Left colon (tissue), 2 donors: Measurements from ENCODE around the gene TUBB. TPM values are rescaled to one million over a fixed set of nuclear protein-coding genes. Genes with fewer than 3 reads are reported as not detected.

Experiments
- ATAC-seq: fragments of 200-7000 bp; cut with Tn5 transposase; one replicate; pipeline ENCODE4 v1.9.1; 2020; ENCODE audit warnings: mild to moderate bottlenecking, moderate library complexity
- DNase-seq, 2 donors: peaks; one replicate each; pipeline ENCODE4 v3.0.0-alpha.2; 2020
- intact Hi-C, 2 donors: fragments of 100-400 bp; cut with DNase I in 1 of 2; cut with micrococcal nuclease in 1 of 2; formaldehyde crosslinking; loops; one replicate each; pipeline versions ENCODE4 v1.11.2 to v1.14.0; 2022; cut with DNase I, micrococcal nuclease
- long read RNA-seq: library from polyadenylated mRNA; unstranded; transcript quantifications from one replicate; pipeline ENCODE4 v2.0.0, GENCODE V29; 2021
- total RNA-seq, 2 donors: library from RNA; stranded (reverse); fragmentation: NEBNext Ultra II Directional; extraction: Animal tissue kit (Norgen Biotek cat#: 25700); gene quantifications; one replicate each; pipeline ENCODE4 v1.2.1, GENCODE V29; 2021
- donor health status: DM: no; HTN: no; CAD: no.
- donor health status: DM: yes; HTN: yes; CAD: no.

The TUBB gene
- 100 to 1,000 TPM; 149 to 195 TPM for total RNA-seq
- long read RNA-seq, transcript TUBB-205 (4 exons, 2,670 nt) = major isoform, 434 of 591 reads
- long read RNA-seq, partial matches to known transcripts = 154 of 591 reads
- long read RNA-seq, other reads (novel, unspliced or antisense) = 3 of 591 reads

GRCh38 chr6:30719791-30720737 is at the start of gene TUBB:
Gene TUBB (plus strand): TSS chr6:30720352. CDS start chr6:30720507, 155 bp downstream.
- DNase-seq = peak; percentile 97 to 98
- peak; percentile 71 for ATAC-seq
- intact Hi-C loops = loop anchor here in 1 of 2 donors (5.0 kb wide), 1 partner anchor 43 kb away; no protein-coding TSS in a partner anchor

GRCh38 chr6:30670760-30671527 is 49.2 kb upstream of the TUBB start:
- ATAC-seq = no peak
- no peak for DNase-seq
- intact Hi-C loops = loop anchor here in 1 of 2 donors (10.0 kb wide), 1 partner anchor 214 kb away; the partner anchor contains the start of gene DDR1

DNA sequence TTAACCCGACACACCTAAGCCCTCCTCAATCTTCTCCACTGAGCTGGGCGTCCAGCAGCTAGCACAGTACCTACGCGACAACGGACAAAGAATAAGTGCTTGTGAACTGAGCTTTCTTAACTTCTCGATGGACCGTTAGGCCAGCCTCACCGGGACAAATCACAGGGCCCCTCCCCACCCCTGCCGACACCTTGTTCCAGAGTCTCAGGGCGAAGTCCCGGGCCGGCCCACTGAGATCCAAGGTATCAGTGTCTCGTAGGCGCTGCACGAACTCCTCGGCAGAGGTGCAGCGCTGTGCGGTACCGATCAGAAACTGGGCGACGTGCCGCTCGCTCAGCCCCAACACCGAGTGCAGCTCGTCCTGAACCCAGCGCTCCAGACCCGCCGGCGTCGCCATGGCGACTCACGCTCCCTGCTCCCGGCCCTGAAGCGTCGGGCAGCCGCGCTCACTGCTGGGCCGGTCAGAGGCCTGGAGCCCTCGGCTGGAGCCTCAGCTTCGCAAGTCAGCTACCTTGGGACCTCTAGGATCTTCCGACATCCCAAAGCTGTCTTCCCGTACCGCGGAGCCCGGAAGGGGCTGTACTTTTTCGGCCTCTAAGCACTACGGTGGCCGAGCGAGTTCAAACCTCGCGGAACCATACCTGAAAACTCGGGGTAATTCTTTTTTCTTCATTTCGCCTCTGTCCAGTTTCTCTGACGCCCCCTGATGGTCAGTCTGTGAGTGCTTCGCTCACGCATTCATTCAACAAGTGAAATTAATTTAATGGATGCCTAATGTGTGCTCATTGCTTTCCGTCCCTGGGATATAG is 47.5 kb upstream of the TUBB start, which contains the start of gene DHX16:
DHX16 (minus strand) TSS at position 562 of the 809 bp plus-strand sequence; CDS start at position 397, 165 bp downstream.
- intact Hi-C loops = loop anchor here in 1 of 2 donors (10.0 kb wide), 1 partner anchor 212 kb away; the partner anchor contains the start of gene DDR1
- ATAC-seq (peak; percentile 89), DNase-seq (peak; percentile 96 to 97)

GRCh38 chr6:30676660-30677285 is 43.4 kb upstream of the TUBB start:
- no peak for DNase-seq
- intact Hi-C loops = loop anchor here (5.0 to 10.0 kb wide), 3 partner anchors 46 to 208 kb away; partner anchors contain the start of genes DDR1 (in 1 of the 2), FLOT1 (in 1 of the 2), IER3 (in 1 of the 2) and TUBB (in 1 of the 2)
- no peak for ATAC-seq

DNA sequence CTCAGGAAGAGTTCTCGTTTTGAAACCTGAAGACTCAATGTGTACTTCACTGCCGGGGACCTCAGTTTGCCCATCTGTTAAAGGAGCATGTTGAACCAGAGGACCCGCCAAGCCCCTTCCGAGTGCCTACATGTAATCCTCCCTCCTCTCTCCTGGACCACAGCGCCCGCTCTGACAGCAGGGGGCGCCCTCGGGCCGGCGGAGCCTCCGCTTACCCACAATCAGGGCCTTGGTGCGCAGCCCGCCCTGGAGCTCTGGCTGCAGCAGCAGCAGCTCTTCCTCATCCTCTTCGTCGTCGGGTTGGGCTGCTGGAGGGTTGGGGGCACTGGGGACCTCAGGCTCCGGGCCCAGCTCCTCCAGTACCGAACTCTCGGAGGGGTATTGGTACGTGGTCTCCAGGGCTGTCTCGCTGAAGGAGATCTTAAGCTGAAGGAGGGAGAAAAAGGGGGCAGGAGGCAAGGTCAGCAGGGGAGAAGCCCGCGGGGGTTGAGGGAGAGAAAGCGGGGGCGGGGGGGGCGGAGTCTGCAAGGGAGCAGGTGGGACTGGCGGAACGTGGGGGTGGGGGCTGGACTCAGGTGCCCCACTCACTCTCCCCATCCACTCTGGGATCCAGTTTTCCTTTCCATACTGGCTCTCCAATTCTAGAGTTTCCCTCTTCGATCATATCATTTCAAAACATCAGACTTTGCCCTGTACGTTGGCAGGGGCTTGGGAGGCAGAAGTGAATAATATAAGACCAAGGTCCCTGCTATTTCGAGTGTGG is 41.0 kb upstream of the TUBB start:
- intact Hi-C loops = loop anchor here (2.0 to 10.0 kb wide), 4 partner anchors 43 to 206 kb away; partner anchors contain the start of genes DDR1 (in 1 of the 2), FLOT1 (in 1 of the 2), IER3 (in 1 of the 2) and TUBB (in 1 of the 2)
- DNase-seq = peak; percentile 83 to 89
- ATAC-seq = peak; percentile 88

- intact Hi-C loops = loop anchor here (2.0 to 10.0 kb wide), 4 partner anchors 42 to 205 kb away; partner anchors contain the start of genes DDR1 (in 1 of the 2), FLOT1 (in 1 of the 2), IER3 (in 1 of the 2) and TUBB (in 1 of the 2)
- no peak for DNase-seq
- ATAC-seq = no peak
These were observed 40.2 kb upstream of the TUBB start for GRCh38 chr6:30679765-30680535.

DNA sequence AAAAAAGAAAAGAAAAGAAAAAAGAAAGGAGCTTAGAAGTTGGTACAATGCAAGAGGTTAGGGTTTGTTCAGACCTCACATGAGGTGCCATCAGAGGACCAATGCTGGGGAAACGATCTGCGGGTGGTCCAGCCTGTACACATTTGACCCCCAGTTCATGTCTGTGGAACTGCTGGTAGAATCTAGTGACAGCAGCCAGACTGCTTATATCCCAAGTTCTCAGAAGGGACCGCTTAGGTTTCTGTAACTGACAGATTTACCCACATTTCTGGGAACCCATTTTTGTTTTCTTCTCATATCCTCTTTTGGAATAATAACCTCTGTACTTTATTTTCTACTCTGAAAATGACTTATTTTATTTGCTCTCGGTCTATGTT is 38.4 kb upstream of the TUBB start:
- no peak for ATAC-seq
- intact Hi-C loops = no loop called here
- no peak for DNase-seq

DNA sequence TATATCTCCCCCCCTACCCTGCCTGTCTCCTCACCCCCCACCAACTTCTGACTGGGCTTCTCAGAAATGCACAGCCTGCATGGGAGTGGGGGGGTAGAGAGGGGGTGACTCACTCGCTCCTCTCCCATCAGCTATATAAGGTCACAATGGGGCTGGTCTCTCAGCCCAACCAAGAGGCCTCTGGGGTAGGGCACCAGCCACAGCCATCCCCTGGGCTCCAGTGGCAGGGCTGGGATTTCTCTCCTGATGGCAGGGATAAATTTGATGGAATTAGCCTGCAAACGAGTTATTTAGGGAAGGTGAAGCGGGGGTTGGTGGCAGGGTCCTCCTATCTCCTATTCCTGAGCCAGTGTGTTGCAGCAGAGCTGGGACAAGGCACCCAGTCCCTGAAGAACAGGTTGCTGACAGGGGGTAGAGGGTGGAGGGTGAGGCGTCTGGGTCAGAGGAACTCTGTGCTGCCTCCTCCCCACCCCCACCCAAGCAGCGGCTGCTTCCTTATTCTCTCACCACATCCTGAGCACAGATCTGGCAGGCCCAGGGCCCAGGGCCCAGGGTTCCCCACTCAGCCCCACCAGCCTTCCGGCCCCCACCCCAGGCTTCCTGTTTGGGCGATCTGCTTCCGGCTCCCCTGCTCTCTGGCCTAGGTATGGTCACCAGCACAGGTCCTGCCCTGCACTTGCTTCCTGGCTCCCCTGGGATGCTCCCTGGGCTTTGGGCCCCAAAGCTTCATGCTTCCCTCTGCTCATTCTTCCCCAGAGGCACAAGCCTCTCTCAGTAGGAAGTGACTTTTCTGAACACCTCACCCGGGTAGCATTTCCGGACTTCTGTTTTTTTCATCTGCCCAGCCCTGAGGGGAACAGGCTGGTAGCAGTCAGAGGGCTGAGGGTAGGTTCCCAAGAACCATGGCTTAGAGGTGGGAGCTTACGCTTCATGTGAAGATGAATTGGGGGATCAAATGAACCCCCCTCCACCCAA is 37.7 kb upstream of the TUBB start:
- DNase-seq = peak; percentile 81 to 87
- peak; percentile 24 for ATAC-seq
- intact Hi-C loops = no loop called here

DNA sequence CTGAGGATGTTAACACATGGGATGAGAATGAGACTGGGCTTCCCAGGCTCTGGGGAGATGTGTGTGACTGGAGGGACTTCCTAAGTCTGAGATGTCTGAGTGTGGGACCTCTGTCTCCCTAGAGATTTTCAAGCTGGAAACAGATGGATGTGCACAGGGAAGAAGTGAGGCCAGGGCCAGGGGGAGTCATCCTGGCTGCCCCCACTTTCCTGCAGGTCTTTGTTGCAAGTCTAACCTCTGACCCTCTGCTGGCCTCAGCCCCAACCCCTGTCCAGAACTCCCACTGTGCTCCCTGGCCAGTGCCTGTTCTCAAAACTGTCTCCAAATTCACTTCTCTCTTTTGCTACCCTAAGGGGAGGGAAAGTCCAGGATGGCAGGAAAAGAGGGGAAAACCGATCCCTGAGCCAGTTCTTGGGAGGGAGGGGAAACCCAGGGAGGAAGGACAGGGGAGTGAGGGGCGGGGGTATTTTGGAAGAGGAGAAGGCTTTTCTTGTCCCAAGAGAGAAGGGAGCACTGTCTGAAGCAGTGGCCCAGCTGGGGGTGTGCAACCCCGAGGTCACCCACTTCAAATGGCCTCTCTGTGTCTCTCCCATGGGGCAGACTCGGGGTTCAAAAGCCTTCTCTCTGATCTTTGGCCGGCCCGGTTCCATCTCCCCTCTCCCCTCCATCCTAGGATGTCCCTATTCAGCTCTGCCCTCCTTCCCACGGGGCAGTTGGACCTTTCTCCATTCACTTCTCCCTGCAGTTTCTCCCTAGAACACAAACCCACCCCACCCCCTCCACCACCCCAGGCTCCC is 36.8 kb upstream of the TUBB start:
- no peak for ATAC-seq
- DNase-seq = no peak
- intact Hi-C loops = no loop called here

GRCh38 chr6:30683980-30684338 is 36.2 kb upstream of the TUBB start:
- no peak for ATAC-seq

GRCh38 chr6:30684386-30685156 is 35.6 kb upstream of the TUBB start:
- ATAC-seq = no peak
- intact Hi-C loops = no loop called here
- DNase-seq = peak; percentile 65 to 76

More at GRCh38 chr6:30683980-30684338, 36.2 kb upstream of the TUBB start:
- intact Hi-C loops = no loop called here
- DNase-seq = no peak

DNA sequence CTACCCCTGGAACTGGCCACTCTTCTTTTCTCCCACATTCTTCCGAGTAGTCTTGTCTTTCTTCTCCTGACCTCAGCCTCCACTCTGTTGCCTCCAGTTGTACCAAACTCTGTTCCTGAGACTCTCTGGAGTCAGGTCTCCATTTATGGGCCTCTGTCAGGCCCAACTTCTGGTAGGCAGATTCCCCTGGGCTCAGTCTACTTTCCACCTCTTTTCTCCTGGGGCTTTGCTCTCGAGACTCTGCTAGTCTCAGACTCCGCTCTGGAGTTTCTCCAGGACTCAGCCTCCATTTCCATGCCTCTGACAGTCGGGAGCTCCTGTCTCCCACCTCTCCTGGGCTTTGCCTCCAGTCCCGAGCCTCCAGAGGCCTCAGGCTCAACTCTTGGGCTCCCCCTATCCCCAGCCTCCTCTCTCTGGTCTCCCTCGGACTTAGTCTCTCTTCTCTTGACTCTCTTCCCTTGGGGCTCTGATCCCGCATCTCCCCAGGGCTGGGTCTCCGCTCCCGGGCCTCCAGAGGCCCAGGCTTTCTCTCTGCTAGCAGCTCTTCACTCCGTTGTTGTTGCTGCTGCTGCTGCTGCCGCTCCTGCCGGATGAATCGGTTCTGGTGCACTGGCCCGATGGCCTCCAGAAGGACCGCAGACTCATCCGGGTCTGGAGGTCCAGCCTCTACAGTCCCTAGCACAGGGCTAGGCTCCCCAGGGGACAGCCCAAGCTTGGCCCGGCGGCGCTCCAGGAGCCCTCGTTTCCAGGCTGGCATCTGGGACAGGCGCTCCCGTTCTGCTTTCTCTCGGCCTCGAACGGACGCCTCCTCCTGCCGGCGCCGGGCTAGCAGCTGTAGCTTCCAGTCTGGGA is 34.8 kb upstream of the TUBB start:
- ATAC-seq (no peak), DNase-seq (peak in 1 of 2 donors; percentile 32)
- intact Hi-C loops = no loop called here
